Colonic mucosa (tissue), 4 donors: ENCODE measurements around the gene ECM2. TPM values are rescaled to one million over a fixed set of nuclear protein-coding genes. Genes with fewer than 3 reads are reported as not detected.

Experiments
- DNase-seq: peaks from one replicate; pipeline ENCODE4 v3.0.0-alpha.2; 2020
- H3K27ac ChIP-seq: fragments of 200-600 bp; one replicate; pipeline ENCODE4 v1.8.0; 2021
- H3K27me3 ChIP-seq: fragments of 200-600 bp; one replicate; pipeline ENCODE4 v1.8.0; 2021
- H3K36me3 ChIP-seq: fragments of 200-600 bp; one replicate; pipeline ENCODE4 v1.8.0; 2021
- H3K4me1 ChIP-seq: fragments of 200-600 bp; one replicate; pipeline ENCODE4 v1.8.0; 2021; ENCODE audit warnings: mild to moderate bottlenecking
- H3K4me3 ChIP-seq: fragments of 200-600 bp; one replicate; pipeline ENCODE4 v1.8.0; 2021
- H3K9ac ChIP-seq, 2 donors: one replicate each; pipeline ENCODE4 v1.7.0; 2013; ENCODE audit warnings: control low read depth in 2 of 2, low read depth in 2 of 2, low read length in 2 of 2
- H3K9me3 ChIP-seq: fragments of 200-600 bp; one replicate; pipeline ENCODE4 v1.8.0; 2021
- intact Hi-C: fragments of 100-400 bp; cut with DNase I; formaldehyde crosslinking; loops from one replicate; pipeline ENCODE4 v1.14.1; 2022
- total RNA-seq, 2 donors: library from RNA; stranded (reverse); fragmentation: NEBNext Ultra II Directional in 1 of 2; extraction: Animal tissue kit (Norgen Biotek cat#: 25700) in 1 of 2; gene quantifications; one replicate each; pipeline ENCODE4 v1.2.1, GENCODE V29; 2021
- TF ChIP-seq, protein P1 (sequence below): fragments of 200-600 bp; IDR thresholded peaks from one replicate; pipeline ENCODE4 v1.8.0; 2022; ENCODE audit warnings: antibody characterized with exemption, mild to moderate bottlenecking
- donor health status: healthy.
- donor health status: DM: no; HTN: no; CAD: no.
- donor health status: DM: no; HTN: no; CAD: no.

ECM2 gene
- total RNA-seq, 2 donors from 2014 or later: 0.30 to 3.8 TPM

DNA sequence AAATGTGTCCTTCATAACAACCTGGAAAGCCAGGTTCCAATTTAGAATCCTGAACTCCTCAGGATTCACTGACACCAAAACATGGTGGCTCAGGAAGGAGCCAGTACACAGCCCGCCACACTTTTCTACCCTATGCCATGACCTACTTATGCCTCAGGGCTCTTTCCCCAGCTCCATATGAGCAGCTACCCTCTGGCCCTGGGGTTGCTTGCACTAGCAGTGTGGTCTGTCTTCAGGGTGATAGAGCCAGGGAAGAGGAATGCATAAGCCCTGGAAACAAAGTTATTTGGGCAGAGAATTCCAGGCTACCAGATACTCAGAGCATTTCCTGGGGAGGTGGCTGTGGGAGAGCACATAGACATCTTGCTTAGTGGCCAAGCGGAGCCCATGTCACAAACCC lies 15.0 kb upstream of the ECM2 start:
- Histone ChIP-seq H3K36me3 (no peaks in the 10 kb centered on the region), H3K9ac (no peak overlapping the region), H3K4me1 (no peaks in the 10 kb centered on the region), H3K4me3 (no peak overlapping the region), H3K27ac (no peak overlapping the region), H3K27me3 (no peaks in the 10 kb centered on the region), H3K9me3 (no peaks in the 10 kb centered on the region)
- TF ChIP-seq, protein P1, sequence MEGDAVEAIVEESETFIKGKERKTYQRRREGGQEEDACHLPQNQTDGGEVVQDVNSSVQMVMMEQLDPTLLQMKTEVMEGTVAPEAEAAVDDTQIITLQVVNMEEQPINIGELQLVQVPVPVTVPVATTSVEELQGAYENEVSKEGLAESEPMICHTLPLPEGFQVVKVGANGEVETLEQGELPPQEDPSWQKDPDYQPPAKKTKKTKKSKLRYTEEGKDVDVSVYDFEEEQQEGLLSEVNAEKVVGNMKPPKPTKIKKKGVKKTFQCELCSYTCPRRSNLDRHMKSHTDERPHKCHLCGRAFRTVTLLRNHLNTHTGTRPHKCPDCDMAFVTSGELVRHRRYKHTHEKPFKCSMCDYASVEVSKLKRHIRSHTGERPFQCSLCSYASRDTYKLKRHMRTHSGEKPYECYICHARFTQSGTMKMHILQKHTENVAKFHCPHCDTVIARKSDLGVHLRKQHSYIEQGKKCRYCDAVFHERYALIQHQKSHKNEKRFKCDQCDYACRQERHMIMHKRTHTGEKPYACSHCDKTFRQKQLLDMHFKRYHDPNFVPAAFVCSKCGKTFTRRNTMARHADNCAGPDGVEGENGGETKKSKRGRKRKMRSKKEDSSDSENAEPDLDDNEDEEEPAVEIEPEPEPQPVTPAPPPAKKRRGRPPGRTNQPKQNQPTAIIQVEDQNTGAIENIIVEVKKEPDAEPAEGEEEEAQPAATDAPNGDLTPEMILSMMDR: no peak
- intact Hi-C loops: no loop called here
- no peak for DNase-seq

DNA sequence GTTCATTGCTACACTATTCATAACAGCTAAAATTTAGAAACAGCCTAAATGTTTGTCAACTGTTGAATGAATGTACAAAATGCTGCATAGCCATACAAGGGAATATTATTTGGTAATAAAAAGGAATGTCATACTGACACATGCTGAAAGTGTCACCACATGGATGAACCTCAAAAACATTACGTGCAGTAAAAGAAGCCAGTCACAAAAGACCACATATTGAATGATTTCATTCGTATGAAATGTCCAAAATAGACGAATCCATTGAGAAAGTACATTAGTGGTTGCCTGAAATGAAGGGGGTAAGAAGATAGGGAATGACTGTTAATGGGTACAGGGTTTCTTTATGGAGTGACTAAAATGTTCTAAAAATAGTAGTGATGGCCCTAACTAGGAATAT lies 11.6 kb upstream of the ECM2 start:
- intact Hi-C loops: no loop called here
- H3K36me3 ChIP-seq: no peaks in the 10 kb centered on the region
- no peak overlapping the region for H3K4me3 ChIP-seq
- H3K4me1 ChIP-seq: no peaks in the 10 kb centered on the region
- no peak overlapping the region for H3K9ac ChIP-seq
- DNase-seq: no peak
- TF ChIP-seq, protein P1: no peak
- H3K27ac ChIP-seq: no peak overlapping the region
- H3K27me3 ChIP-seq: no peaks in the 10 kb centered on the region
- no peaks in the 10 kb centered on the region for H3K9me3 ChIP-seq

DNA sequence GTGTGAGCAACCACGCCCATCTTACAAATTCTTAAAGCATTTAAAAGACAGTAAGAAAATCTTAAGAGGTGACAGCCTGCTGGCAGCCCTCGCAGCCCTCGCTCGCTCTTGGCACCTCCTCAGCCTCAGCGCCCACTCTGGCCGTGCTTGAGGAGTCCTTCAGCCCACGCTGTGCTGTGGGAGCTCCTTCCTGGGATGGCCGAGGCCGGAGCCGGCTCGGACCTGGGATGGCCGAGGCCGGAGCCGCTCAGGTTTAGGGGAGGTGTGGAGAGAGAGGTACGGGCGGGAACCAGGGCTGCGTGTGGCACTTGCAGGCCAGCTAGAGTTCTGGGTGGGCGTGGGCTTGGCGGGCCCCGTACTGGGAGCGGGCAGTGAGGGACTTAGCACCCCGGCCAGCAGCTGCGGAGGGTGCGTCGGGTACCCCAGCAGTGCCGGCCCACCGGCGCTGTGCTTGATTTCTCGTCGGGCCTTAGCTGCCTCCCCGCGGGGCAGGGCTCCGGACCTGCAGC lies 9.3 kb upstream of the ECM2 start:
- H3K4me3 ChIP-seq: no peak overlapping the region
- H3K36me3 ChIP-seq: no peaks in the 10 kb centered on the region
- TF ChIP-seq, protein P1: no peak
- DNase-seq: no peak
- H3K27me3 ChIP-seq: no peaks in the 10 kb centered on the region
- no peak overlapping the region for H3K27ac ChIP-seq
- intact Hi-C loops: no loop called here
- H3K9me3 ChIP-seq: no peaks in the 10 kb centered on the region
- no peak overlapping the region for H3K9ac ChIP-seq
- H3K4me1 ChIP-seq: no peaks in the 10 kb centered on the region

DNA sequence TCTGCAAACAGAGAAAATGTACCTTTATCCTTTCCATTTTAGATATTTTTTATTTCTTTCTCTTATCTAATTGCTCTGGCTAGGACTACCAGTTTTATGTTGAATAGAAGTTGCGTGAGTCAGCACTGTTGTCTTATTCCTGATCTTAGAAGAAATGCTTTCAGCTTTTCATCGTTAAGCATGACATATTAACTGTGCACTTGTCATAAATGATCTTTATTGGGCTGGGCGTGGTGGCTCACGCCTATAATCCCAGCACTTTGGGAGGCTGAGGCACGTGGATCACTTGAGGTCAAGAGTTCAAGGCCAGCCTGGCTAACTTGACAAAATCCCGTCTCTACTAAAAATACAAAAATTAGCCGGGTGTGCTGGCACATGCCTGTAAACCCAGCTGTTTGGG lies 8.2 kb upstream of the ECM2 start:
- H3K9ac ChIP-seq: no peak overlapping the region
- H3K27me3 ChIP-seq: no peaks in the 10 kb centered on the region
- H3K9me3 ChIP-seq: no peaks in the 10 kb centered on the region
- no peaks in the 10 kb centered on the region for H3K4me1 ChIP-seq
- intact Hi-C loops: no loop called here
- no peaks in the 10 kb centered on the region for H3K36me3 ChIP-seq
- H3K27ac ChIP-seq: no peak overlapping the region
- H3K4me3 ChIP-seq: no peak overlapping the region
- no peak for DNase-seq
- TF ChIP-seq, protein P1: no peak

DNA sequence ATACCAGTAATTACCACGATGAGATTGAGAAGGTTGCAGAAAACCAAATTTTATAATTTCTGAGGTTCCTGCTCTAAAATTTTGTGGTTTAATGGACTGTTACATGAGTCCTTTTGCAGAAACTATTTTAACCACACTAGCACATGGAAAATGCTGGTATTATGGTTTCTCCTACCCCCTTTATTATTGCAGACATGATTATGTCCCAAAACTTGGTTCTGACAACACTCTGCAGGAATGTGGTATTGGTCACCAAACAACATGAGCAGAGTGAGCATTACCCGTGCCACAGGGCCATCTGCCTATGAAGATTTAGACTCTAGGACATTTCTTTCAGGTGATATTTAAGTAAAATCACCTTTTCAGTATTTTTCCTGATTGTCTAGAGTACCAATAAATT lies 2.8 kb upstream of the ECM2 start:
- Histone ChIP-seq H3K9ac (no peak overlapping the region), H3K4me1 (no peaks in the 10 kb centered on the region), H3K27me3 (no peaks in the 10 kb centered on the region), H3K27ac (no peak overlapping the region), H3K36me3 (no peaks in the 10 kb centered on the region), H3K9me3 (no peaks in the 10 kb centered on the region), H3K4me3 (no peak overlapping the region)
- DNase-seq: no peak
- TF ChIP-seq, protein P1: no peak
- intact Hi-C loops: no loop called here

DNA sequence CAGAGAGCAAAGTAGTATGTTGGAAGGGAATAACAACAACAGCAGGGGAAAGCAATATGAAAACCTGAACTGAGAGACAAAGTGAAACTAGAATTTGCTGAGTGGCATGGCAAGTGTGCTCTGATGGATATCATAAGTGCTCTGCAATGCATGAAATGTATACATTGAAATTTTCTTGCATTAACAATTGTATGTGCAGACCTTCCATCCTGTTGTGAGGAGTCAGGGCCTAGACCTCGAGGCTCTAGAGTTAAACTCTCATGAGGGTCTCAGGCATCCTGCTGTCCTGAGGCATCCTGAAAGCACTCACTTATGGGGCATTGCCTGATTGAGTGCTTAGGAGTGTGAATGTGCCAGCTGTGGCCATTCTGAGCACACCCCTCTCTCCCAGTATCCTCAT lies 1.1 kb downstream of the ECM2 start:
- intact Hi-C loops: no loop called here
- no peak overlapping the region for H3K9ac ChIP-seq
- no peak overlapping the region for H3K27ac ChIP-seq
- no peaks in the 10 kb centered on the region for H3K36me3 ChIP-seq
- no peak overlapping the region for H3K4me3 ChIP-seq
- TF ChIP-seq, protein P1: no peak
- no peaks in the 10 kb centered on the region for H3K4me1 ChIP-seq
- H3K27me3 ChIP-seq: no peaks in the 10 kb centered on the region
- no peak for DNase-seq
- no peaks in the 10 kb centered on the region for H3K9me3 ChIP-seq
